HG03139 (cell line): ENCODE measurements around the gene TET3.

Experiments
- ATAC-seq: cut with Tn5 transposase; IDR thresholded peaks from one replicate; pipeline ENCODE4 v1.9.1; 2021; ENCODE audit not compliant: unreplicated experiment

Gene TET3

DNA sequence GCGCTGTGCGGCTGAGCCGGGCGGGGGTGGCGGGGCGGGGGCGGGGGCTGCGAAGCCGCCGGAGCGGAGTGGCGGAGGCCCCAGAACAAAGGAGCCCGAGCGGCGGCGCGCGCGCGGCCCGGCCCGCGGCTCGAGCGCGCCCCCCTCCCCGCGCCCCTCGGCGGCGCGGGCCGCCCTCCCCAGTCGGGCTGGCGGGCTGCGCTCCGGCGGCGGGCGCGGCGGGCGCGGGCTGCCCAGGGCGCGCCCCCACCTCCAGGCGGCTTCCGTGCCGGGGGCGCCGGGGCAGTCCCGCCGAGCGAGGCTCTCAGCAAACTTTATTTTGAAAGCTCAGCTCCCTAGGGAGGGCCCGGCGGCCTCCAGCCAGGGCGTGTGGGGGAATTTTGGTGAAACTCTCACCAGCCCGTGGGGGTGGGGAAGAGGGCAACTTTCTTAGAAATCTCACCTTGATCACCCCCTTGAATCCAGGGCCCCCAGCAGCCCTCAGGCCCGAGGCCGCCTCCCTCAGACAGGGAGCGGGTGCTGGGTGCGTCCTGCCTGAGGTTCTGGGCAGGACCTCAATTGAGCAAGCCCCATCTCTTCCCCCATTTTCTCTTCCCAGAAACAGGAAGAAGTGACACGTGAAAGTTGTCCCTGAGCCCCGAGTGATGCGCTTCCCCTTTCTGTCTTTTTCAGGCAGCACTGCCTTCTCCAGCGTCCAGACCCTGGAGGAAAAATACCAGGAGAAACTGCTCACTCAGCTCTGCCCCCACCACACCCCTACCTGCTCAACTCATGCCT lies 786 bp downstream of the TET3 start:
- peak; percentile 16 for ATAC-seq

DNA sequence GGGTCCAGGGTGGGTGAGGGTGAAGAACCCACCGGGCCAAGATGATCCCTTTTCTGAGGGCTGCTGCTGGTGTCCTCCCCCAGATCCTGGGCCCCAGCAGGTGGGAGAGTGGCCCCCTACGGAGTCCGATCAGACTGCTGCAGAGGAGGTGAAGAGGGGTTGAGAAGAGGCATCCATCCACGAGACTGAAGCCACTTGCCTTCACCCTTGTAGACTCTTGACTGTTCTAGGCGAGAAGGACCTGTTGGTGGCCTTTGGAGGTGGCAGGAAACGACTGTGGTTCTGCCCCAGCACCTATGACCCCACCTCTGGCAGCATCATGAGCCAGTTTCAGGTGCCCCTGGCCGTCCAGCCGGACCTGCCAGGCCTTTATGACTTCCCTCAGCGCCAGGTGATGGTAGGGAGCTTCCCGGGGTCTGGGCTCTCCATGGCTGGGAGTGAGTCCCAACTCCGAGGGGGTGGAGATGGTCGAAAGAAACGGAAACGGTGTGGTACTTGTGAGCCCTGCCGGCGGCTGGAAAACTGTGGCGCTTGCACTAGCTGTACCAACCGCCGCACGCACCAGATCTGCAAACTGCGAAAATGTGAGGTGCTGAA lies 1.5 kb downstream of the TET3 start:
- no peak for ATAC-seq

DNA sequence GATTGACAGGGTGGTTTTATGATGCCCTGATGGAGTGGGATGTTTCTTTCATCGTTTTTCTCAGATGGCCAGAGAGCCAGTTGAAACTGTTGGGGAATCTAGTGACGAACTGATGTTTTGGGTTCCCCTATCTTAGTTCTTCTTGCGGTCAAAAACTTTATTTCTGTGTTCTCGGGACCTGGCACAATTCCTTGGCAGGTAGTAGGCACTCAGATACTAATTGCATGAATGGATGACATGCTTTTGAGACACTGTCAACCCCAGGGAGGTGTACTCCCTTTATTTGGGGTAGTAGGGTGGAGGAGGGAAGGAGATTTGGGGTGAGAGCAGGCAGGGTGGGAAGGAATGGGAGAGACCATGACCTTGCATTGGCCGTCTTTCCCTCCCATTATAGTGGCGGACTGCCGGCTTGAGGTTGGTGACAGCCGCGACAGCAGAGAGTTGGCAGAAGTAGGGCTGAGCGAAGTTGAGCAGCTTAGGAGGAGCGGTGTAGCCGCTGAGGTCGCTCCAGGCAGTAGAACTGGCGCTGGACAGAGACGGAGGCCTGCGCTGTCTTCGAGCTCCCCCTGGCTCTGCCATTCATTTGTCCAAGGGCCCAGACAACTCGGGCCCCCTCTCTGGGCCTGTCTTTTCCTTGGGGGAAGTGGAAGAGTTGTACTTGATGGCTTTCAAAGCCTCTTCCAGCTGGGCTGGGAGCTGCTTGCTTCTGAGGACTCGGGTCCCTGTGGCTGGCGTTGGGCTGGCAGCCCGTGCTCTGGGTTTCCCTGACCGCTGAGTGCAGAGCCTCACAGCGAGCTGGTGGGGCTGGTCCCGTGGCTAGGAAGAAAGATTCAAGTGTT lies 2.6 kb downstream of the TET3 start:
- no peak for ATAC-seq

DNA sequence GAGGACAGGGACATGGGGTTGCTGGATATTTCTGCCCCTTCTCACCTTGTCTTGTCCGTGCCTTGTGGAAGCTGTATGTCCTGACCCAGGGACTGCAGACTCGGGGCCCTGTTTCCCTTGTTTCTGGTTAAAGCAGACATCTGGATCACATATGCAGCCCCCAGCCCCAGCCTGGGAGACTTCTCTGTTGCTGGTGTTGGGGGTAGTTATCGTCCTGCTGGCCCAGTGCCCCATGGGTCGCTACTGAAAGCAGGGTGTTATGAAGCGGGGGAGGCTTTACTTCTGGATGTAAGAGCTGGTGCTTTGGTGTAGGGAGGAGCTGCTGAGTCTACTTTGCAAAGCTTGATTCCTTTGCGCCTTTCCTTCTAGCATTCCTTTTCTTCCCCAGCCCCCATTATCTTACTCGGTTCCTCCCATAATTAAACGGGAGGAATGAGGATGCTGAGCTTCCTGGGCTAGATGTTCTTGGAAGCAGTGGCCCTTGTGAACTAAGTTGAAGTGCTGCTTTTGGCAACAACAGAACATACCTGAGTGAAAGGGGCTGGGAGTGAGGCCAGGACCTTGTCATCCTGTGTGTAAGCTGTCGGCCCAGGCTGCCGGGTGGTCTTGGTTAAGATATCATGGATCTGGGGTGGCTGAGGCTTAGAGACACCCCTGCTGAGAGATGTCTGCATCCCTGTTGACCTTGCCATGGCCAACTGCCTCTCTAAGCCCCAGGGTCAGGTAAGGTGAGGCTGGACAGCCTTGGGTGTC lies 3.4 kb downstream of the TET3 start:
- no peak for ATAC-seq

DNA sequence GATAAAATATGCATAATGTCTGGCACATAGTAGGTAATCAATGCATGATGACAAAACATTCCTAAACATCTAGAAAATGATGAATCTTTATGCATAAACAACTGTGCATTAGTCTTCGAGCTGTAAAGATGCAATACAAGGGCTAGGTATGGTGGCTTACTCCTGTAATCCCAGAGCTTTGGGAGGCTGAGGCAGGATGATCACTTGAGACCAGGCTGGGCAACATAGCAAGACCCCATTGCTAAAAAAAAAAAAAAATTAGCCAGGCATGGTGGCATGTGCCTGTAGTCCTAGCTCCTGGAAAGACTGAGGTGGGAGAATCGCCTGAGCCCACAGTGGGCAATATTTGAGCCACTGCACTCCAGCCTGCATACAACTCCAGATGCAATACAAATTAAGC lies 5.3 kb downstream of the TET3 start:
- ATAC-seq, result no peak

- ATAC-seq, result no peak
These were observed 5.8 kb downstream of the TET3 start for GRCh38 chr2:73990531-73990930.

DNA sequence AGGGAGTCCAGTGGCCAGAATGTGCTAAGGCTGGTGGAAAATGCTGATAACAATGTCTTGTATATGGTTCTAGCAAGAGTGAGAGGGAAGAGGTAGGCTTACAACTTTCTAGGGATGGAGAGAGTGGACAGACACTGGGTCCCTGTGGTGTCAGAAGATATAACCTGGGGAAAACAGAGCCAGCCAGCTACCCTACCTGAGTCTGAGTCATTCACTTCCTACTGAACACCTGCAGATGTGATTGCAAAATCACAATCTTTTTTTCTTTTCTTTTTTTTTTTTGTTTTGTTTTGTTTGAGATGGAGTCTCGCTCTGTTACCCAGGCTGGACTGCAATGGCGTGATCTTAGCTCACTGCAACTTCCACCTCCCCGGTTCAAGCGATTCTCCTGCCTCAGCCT lies 7.3 kb downstream of the TET3 start:
- ATAC-seq, result no peak

DNA sequence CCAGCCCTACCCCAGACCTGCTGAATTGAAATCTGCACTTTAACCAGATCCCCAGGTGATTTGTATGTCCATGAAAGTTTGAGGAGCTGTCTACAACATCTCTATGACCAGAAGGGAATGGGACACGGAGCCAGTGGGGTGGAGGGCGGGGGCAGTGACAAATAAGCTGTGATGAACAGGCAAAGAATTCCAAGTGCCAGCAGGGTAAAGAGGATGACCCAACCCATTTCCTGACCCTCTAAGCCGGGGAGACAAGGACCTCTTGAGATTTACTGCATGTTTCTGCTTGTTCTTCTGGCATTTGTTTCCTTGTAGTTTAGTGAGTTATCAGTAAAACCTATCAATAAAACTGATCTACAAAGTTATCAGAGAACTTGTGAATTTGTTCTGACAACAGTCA lies 8.7 kb downstream of the TET3 start:
- no peak for ATAC-seq

- ATAC-seq, result no peak
These were observed 9.1 kb downstream of the TET3 start for GRCh38 chr2:73993778-73994177.

GRCh38 chr2:73994178-73994831 lies 9.6 kb downstream of the TET3 start:
- ATAC-seq, result no peak

DNA sequence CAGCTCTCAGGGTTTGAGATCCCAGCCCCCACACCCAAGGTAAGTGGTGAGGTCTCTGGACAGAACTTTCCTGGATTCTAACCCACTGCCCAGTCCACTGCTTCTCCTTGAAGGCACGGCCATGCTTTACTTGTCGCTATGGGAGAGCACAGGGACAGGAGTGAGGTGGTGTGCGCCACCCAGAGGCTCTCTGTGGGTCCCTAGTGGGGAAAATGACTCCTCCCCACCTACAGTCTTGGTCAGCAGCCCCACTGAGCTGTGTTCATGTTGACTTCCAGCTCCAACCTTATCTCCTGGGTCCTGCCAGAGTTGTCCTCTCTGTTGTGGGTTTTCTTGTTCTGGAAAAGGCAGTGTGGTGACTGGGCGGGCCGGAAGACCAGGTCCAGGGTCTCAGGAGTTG lies 11.1 kb downstream of the TET3 start:
- no peak for ATAC-seq

DNA sequence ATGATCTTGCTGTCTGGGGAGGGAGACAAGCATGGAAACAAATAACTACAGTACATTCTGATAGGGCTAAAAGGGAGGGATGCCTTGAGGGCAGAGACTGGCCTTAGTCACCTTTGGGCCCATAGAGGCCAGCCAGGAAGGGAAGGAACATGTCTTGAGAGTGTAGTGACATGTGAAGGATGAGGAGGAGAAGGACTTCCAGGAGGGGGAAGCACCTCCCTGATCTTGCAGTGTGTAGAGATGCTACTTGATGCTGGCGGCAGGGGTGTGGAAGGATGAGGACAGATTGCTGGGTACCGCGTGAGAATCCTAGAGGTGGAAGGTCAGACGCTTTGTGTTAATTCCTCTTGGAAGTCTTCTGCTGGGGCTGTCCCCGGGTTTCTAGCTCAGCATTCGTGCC lies 13.1 kb downstream of the TET3 start:
- no peak for ATAC-seq

DNA sequence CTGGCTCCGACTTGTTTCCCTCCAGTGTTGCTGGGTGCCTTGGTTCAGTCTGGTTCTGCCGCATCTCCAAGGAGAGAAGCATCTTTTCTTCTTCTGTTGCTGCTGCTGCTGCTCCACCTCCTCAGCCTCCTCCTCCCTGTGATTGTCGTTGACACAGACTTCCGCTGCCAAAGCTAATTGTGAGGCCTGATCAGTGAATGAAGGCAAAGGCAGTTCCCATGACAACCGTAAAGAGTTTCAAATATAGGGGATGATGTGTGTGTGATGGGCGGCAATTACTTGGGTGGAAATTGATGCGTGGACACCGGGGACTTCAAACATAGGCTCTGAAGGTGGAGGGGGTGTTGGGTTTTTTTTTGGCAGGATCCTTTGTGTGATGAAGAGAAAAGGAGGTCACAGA lies 13.7 kb downstream of the TET3 start:
- ATAC-seq, result no peak

DNA sequence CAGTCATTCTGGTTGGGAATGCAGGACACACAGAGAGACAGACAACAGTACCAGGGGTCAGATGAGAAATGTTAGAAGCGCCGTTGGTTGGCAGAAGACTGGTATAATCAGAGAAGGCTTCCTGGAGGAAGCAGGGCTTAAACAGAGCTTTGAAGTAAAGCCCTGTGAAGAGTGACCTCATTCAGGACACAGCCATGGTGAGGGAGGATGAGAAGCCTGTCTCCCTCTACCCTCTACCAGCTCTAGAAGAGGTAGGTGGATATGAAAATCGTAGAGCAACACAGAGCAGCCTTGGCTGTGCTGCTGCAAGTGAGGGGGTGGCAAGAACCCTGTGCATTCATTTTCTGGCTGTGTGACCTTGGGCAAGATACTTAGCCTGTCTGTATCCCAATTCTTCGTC lies 14.2 kb downstream of the TET3 start:
- no peak for ATAC-seq

DNA sequence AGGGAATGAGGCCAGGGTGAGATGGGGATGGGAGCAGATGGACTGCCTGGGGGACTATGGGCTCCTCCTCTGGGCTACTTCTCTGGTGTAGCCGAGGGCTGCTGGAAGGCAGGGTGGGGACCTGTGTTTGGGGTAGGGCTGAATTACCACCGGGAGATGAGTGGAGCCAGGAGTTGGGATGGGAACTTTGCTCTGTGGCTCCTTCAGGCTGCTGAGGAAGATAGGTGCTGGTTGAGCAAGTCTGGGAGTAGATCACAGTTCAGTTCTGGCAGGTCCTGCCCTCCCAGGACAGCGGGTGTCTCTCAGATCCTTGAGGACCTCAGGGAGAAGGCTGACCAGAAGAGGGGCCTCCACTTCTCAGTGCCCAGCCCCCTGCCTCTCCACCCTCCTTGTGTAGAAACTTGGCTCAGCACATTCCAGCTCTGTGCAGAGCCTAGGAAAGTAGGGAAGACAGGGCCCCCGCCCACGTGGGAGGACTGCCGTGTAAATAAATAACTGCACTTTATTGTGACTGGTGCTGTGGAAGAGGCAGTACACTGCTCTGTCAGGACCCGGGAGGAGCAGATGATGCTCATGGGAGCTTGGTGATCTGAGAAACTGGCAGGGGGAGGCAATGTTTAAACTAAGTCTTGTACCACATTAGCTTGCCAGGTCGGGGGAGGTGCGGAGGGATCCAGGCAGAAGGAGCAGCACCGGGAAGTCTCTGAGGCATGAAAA lies 15.3 kb downstream of the TET3 start:
- no peak for ATAC-seq

DNA sequence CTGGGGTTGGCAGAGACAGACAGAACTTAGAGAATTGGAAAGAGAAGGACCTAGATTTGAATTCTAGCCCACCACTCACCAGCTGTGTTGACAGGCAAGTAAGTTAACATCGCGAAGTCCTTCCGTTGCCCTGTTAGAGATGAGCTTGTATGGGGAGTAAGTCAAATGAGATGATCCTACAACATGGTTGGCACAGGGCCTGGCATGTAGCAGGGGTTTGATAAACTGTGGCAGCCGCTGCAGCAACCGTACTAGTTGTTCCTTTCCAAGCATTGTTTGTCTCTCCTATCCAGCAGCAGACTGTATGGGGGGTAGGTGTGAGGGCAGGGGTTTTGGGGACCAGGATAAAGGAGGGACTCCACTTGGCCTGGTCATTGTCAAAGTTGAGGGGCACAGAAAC lies 16.0 kb downstream of the TET3 start:
- ATAC-seq, result no peak

DNA sequence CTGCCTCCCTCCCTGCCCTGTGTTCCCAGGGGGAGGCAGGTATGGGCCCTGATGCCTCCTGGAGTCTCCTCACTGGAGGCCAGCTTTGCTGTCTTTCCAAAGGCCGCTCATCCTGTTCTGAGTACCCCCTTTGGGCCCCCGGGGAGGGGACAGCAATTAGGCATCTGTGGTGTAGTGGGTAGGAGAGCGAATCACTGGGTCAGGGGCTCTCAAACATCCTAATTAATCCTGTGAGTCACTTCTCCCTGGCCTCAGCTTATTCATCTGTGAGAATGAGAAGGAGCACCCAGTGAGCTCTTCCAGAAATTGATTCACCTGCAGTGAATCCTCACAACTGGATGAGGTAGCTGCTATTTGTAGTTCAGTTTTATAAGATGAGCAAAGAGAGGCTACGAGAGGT lies 16.4 kb downstream of the TET3 start:
- no peak for ATAC-seq

- ATAC-seq, result peak; percentile 26
These were observed 17.2 kb downstream of the TET3 start for GRCh38 chr2:74001781-74002504.
